Gastrocnemius medialis (tissue), 4 donors: ENCODE data around the gene ADAMTS19.

Source experiments
- CTCF ChIP-seq, 5 experiments: fragments of 450-650 bp in 3 of 5; fragments of 200-600 bp in 2 of 5; sonication (generic) in 2 of 5; IDR thresholded peaks in 4 of 5; conservative IDR thresholded peaks in 1 of 5; 1 replicate in 4 of 5; 2 replicates in 1 of 5; pipeline ENCODE4 v1.5.1; 2016 to 2019; ENCODE audit warnings: antibody characterized with exemption in 5 of 5, mild to moderate bottlenecking in 3 of 5, moderate library complexity in 3 of 5
- POLR2A ChIP-seq, 2 donors: fragments of 450-650 bp; IDR thresholded peaks; one replicate each; pipeline ENCODE4 v1.6.1; 2017; ENCODE audit warnings: antibody characterized with exemption in 2 of 2, mild to moderate bottlenecking in 2 of 2, moderate library complexity in 2 of 2

GRCh38 chr5:129441096-129441495, 19.0 kb upstream of the ADAMTS19 start:
- no peak for TF ChIP-seq POLR2A (IDR thresholded peaks at IDR 0.05)
- TF ChIP-seq CTCF (IDR thresholded peaks at IDR 0.05 in 4 of 5, conservative IDR thresholded peaks at IDR 0.05 in 1 of 5): no peak
